Endothelial cell of umbilical vein (primary cell): ENCODE data around the gene PRKG1. TPM values are rescaled to one million over a fixed set of nuclear protein-coding genes. Genes with fewer than 3 reads are reported as not detected.
"Not testable (repeated sequence)": the region's sequence is repeated elsewhere in the genome, so short reads cannot be mapped to it uniquely, and the experiment has no call there.

Experiments
- BruUV-seq: library from RNA; stranded (reverse); fragments of 400-500 nt; replicated peaks from 2 replicates; lab custom pipeline; 2021; lab: Mats Ljungman, UMichigan
- CTCF ChIA-PET: fragments of 300-600, 350-600 bp; sonication (Branson Sonifier 250); formaldehyde crosslinking; loops from one replicate; lab custom pipeline; 2021; ENCODE audit warnings: antibody characterized with exemption, inconsistent platforms; lab: Charles Lee
- POLR2A ChIA-PET: fragments of 300-600, 350-600 bp; sonication (Branson Sonifier 250); formaldehyde crosslinking; loops from one replicate; lab custom pipeline; 2021; ENCODE audit warnings: antibody characterized with exemption, inconsistent platforms; lab: Charles Lee
- DNase-seq: peaks from one replicate; pipeline ENCODE4 v3.0.0-alpha.2; 2011; ENCODE audit warnings: low read depth, low spot score
- FAIRE-seq: peaks from 2 replicates; lab custom pipeline; 2011; peaks lifted over from hg19 to GRCh38; lab: Jason Lieb, UNC
- H2AFZ ChIP-seq: 2 replicates; pipeline ENCODE4 v1.6.0; 2012; ENCODE audit warnings: low read depth, low read length, control low read depth, inconsistent platforms
- H3K27ac ChIP-seq: 2 replicates; pipeline ENCODE4 v1.5.1; 2011; ENCODE audit warnings: low read depth, mild to moderate bottlenecking, control low read depth, low read length, moderate library complexity; ENCODE audit not compliant: insufficient read depth
- H3K27me3 ChIP-seq, 2 experiments: 2 replicates each; pipeline versions ENCODE4 v1.6.0 to v1.6.1; 2011; ENCODE audit warnings: low read length in 2 of 2, mixed read lengths in 1 of 2; ENCODE audit not compliant: control insufficient read depth in 2 of 2, insufficient read depth in 2 of 2
- H3K36me3 ChIP-seq, 2 experiments: 2 replicates in 1 of 2; 3 replicates in 1 of 2; pipeline ENCODE4 v1.5.1; 2011; ENCODE audit warnings: low read length in 2 of 2, mild to moderate bottlenecking in 1 of 2, moderate library complexity in 1 of 2; ENCODE audit not compliant: control insufficient read depth in 2 of 2, insufficient read depth in 2 of 2; ENCODE audit errors: extremely low read depth in 1 of 2
- H3K4me1 ChIP-seq: 3 replicates; pipeline ENCODE4 v1.5.1; 2011; ENCODE audit warnings: mild to moderate bottlenecking, low read length; ENCODE audit not compliant: control insufficient read depth, insufficient read depth; ENCODE audit errors: extremely low read depth
- H3K4me2 ChIP-seq: 2 replicates; pipeline ENCODE4 v1.6.1; 2011; ENCODE audit warnings: low read length, control low read depth, mixed read lengths; ENCODE audit not compliant: insufficient read depth
- H3K4me3 ChIP-seq, 3 experiments: fragments of 200-600 bp in 1 of 3; sonication (generic), shearing (Covaris generic) in 1 of 3; replicated peaks in 1 of 3; 2 replicates each; pipeline ENCODE4 v1.5.1; 2011 to 2016; ENCODE audit warnings: control low read depth in 3 of 3, low read length in 3 of 3, mild to moderate bottlenecking in 2 of 3, inconsistent platforms in 1 of 3, low read depth in 1 of 3, moderate library complexity in 1 of 3; ENCODE audit not compliant: insufficient read depth in 1 of 3
- H3K79me2 ChIP-seq: 2 replicates; pipeline ENCODE4 v1.6.0; 2012; ENCODE audit warnings: low read length, inconsistent platforms; ENCODE audit not compliant: control insufficient read depth, insufficient read depth
- H3K9ac ChIP-seq: replicated peaks from 2 replicates; pipeline ENCODE3; 2011; ENCODE audit warnings: low read length, control low read depth; ENCODE audit not compliant: insufficient read depth; ENCODE audit errors: extremely low read depth
- H3K9me1 ChIP-seq: replicated peaks from 3 replicates; pipeline ENCODE4 v1.6.0; 2011; ENCODE audit warnings: mild to moderate bottlenecking, low read length; ENCODE audit not compliant: control insufficient read depth, insufficient read depth; ENCODE audit errors: extremely low read depth
- H3K9me3 ChIP-seq: replicated peaks from 2 replicates; pipeline ENCODE4 v1.5.1; 2012; ENCODE audit warnings: low read length, inconsistent platforms; ENCODE audit not compliant: control insufficient read depth, insufficient read depth
- H4K20me1 ChIP-seq: replicated peaks from 2 replicates; pipeline ENCODE3; 2011; ENCODE audit warnings: mild to moderate bottlenecking, low read length; ENCODE audit not compliant: control insufficient read depth, insufficient read depth; ENCODE audit errors: extremely low read depth
- CTCF ChIP-seq, 2 donors: IDR thresholded peaks; 1 replicate in 1 of 2; 2 replicates in 1 of 2; pipeline ENCODE4 v1.5.1; 2011; ENCODE audit warnings: low read length in 2 of 2, mild to moderate bottlenecking in 2 of 2, moderate library complexity in 2 of 2, control low read depth in 1 of 2, inconsistent platforms in 1 of 2, low read depth in 1 of 2; ENCODE audit not compliant: insufficient read depth in 1 of 2; ENCODE audit errors: extremely low read depth in 1 of 2
- EZH2 ChIP-seq: IDR thresholded peaks from 2 replicates; pipeline ENCODE4 v1.6.1; 2012; ENCODE audit warnings: borderline replicate concordance, low read depth, mild to moderate bottlenecking, moderate library complexity, low read length, inconsistent platforms; ENCODE audit not compliant: severe bottlenecking
- dilution Hi-C: fragments of 300-500 bp; cut with MboI; formaldehyde crosslinking; loops from one replicate; pipeline ENCODE4 v1.15.0; 2019; ENCODE audit warnings: low sequenced_read_pairs; ENCODE audit not compliant: extremely low pct_ligation_motif_present
- intact Hi-C: fragments of 100-400 bp; cut with micrococcal nuclease; formaldehyde crosslinking; loops from one replicate; pipeline ENCODE4 v1.10.0; 2022
- polyA plus RNA-seq, 4 experiments: library from polyadenylated mRNA; depleted of rRNA in 3 of 4; stranded (reverse) in 3 of 4; unstranded in 1 of 4; fragments of >200 nt; gene quantifications; 2 replicates each; pipeline versions ENCODE4 v1.2.1 to v1.2.3, GENCODE V29; 2011 to 2012; ENCODE audit warnings: missing spikeins in 1 of 4
- total RNA-seq: library from RNA; stranded (reverse); gene quantifications from 2 replicates; pipeline ENCODE4 v1.2.3, GENCODE V29; 2021

PRKG1 gene
- total and polyA plus RNA-seq, 2 donors (not counting 3 experiments of a cell fraction or from before 2014, with no cell fraction given), result 0.01 to 0.18 TPM

GRCh38 chr10:51389415-51390321 is 315.4 kb downstream of the PRKG1 start:
- FAIRE-seq, result peak; percentile 75
- Histone ChIP-seq H3K27me3 (no peaks in the 10 kb centered on the region), H3K79me2 (no peaks in the 10 kb centered on the region), H3K9me3 (no peaks in the 10 kb centered on the region), H3K9ac (no peak overlapping the region), H3K36me3 (no peaks in the 10 kb centered on the region), H2AFZ (no peak overlapping the region), H4K20me1 (no peaks in the 10 kb centered on the region), H3K4me3 (no peak overlapping the region), H3K4me2 (no peak overlapping the region), H3K4me1 (no peaks in the 10 kb centered on the region), H3K27ac (no peak overlapping the region), H3K9me1 (no peaks in the 10 kb centered on the region)
- TF ChIP-seq CTCF (IDR thresholded peaks at IDR 0.05; ENCODE audit: extremely low read depth in 1 of 2, insufficient read depth in 1 of 2, low read depth in 1 of 2, low read length in 2 of 2), result peak; percentile 79 to 85
- TF ChIP-seq EZH2, result no peak
- intact Hi-C loops (loop anchor here (1.0 to 10.0 kb wide), 5 partner anchors 33 to 827 kb away; no protein-coding TSS in a partner anchor), dilution Hi-C loops (no loop called here)
- no TSS peak for BruUV-seq
- ChIA-PET POLR2A (no interaction called here), CTCF (interaction anchor here (0.5 to 3.8 kb wide), 48 partner anchors 8 to 1391 kb away, joined by 3 to 87 read pairs (median 4); no protein-coding TSS in a partner anchor)
- peak; percentile 48 for DNase-seq

GRCh38 chr10:51393006-51393405 is 318.7 kb downstream of the PRKG1 start:
- CTCF ChIA-PET, result not testable (repeated sequence)

More at GRCh38 chr10:51393006-51393405, 318.7 kb downstream of the PRKG1 start:
- BruUV-seq, H3K4me3 ChIP-seq, H3K4me2 ChIP-seq, H3K4me1 ChIP-seq, intact Hi-C loops, H3K9me3 ChIP-seq, H3K36me3 ChIP-seq, H3K9ac ChIP-seq, H4K20me1 ChIP-seq, H3K27me3 ChIP-seq, H2AFZ ChIP-seq, POLR2A ChIA-PET, H3K79me2 ChIP-seq, dilution Hi-C loops, FAIRE-seq, H3K9me1 ChIP-seq, H3K27ac ChIP-seq, DNase-seq: not testable (repeated sequence)
